NCI-H524 (cell line): ENCODE data around the gene KATNAL1.
"Not testable (repeated sequence)": the region's sequence is repeated elsewhere in the genome, so short reads cannot be mapped to it uniquely, and the experiment has no call there.

ENCODE experiments used
- DNase-seq, 2 experiments: peaks; one replicate each; lab custom pipeline; 2025; lab: John Stamatoyannopoulos, UW

Gene KATNAL1

GRCh38 chr13:30211745-30212144 lies 95.6 kb downstream of the KATNAL1 start:
- no peak for DNase-seq

- no peak for DNase-seq
Observed at GRCh38 chr13:30204564-30204963, 102.8 kb downstream of the KATNAL1 start.

- peak in 1 of 2 experiments; percentile 36 for DNase-seq
Observed at GRCh38 chr13:30196025-30196424, 111.3 kb downstream of the KATNAL1 start.

- no peak for DNase-seq
Observed at GRCh38 chr13:30194906-30195305, 112.4 kb downstream of the KATNAL1 start.

GRCh38 chr13:30193279-30194234 lies 113.8 kb downstream of the KATNAL1 start:
- DNase-seq = no peak

- no peak for DNase-seq
Observed at GRCh38 chr13:30192320-30193093, 114.8 kb downstream of the KATNAL1 start.

GRCh38 chr13:30191491-30192100 lies 115.8 kb downstream of the KATNAL1 start:
- DNase-seq = no peak

- DNase-seq = peak; percentile 48 to 73
Observed at GRCh38 chr13:30186634-30187415, 120.5 kb downstream of the KATNAL1 start.

GRCh38 chr13:30181888-30182651 lies 125.3 kb downstream of the KATNAL1 start:
- DNase-seq = no peak

GRCh38 chr13:30179597-30180276 lies 127.6 kb downstream of the KATNAL1 start:
- no peak for DNase-seq

- no peak for DNase-seq
Observed at GRCh38 chr13:30178976-30179375, 128.4 kb downstream of the KATNAL1 start.

- no peak for DNase-seq
Observed at GRCh38 chr13:30175166-30175565, 132.2 kb downstream of the KATNAL1 start.

GRCh38 chr13:30174250-30174649 lies 133.1 kb downstream of the KATNAL1 start:
- not testable (repeated sequence) for DNase-seq

- no peak for DNase-seq
Observed at GRCh38 chr13:30173303-30173610, 134.1 kb downstream of the KATNAL1 start.

GRCh38 chr13:30172593-30173302 lies 134.6 kb downstream of the KATNAL1 start:
- DNase-seq = no peak

GRCh38 chr13:30170569-30170968 lies 136.8 kb downstream of the KATNAL1 start:
- no peak for DNase-seq

- no peak for DNase-seq
Observed at GRCh38 chr13:30169442-30169841, 137.9 kb downstream of the KATNAL1 start.

- DNase-seq = no peak
Observed at GRCh38 chr13:30165796-30166195, 141.6 kb downstream of the KATNAL1 start.

- peak in 1 of 2 experiments; percentile 37 for DNase-seq
Observed at GRCh38 chr13:30165071-30165470, 142.3 kb downstream of the KATNAL1 start.

- DNase-seq = no peak
Observed at GRCh38 chr13:30164146-30164545, 143.2 kb downstream of the KATNAL1 start.
